A673 (cell line): Measurements from ENCODE around the gene SLC22A1. TPM values are rescaled to one million over a fixed set of nuclear protein-coding genes. Genes with fewer than 3 reads are reported as not detected.
"Not testable (repeated sequence)": the region's sequence is repeated elsewhere in the genome, so short reads cannot be mapped to it uniquely, and the experiment has no call there.

Source experiments
- BruUV-seq: library from RNA; stranded (reverse); fragments of 400-500 nt; replicated peaks from 2 replicates; lab custom pipeline; 2021; lab: Mats Ljungman, UMichigan
- CTCF ChIA-PET: fragments of 300-600 bp; sonication (Branson Sonifier 250); formaldehyde crosslinking; loops from one replicate; lab custom pipeline; 2022; ENCODE audit warnings: antibody characterized with exemption; lab: Charles Lee
- POLR2A ChIA-PET: fragments of 300-600 bp; sonication (Branson Sonifier 250); formaldehyde crosslinking; loops from one replicate; lab custom pipeline; 2022; ENCODE audit warnings: antibody characterized with exemption; ENCODE audit not compliant: low non-redundant PET; lab: Charles Lee
- DNase-seq: peaks from one replicate; pipeline ENCODE4 v3.0.0-alpha.2; 2015; ENCODE audit warnings: low spot score
- H3K27ac ChIP-seq: fragments of 200-600 bp; sonication (generic); 2 replicates; pipeline ENCODE4 v1.5.1; 2016; ENCODE audit warnings: mixed run types, low read depth, mild to moderate bottlenecking, mixed read lengths, antibody characterized with exemption, low read length; ENCODE audit not compliant: poor library complexity, severe bottlenecking
- H3K27me3 ChIP-seq: fragments of 200-600 bp; sonication (generic); replicated peaks from 2 replicates; pipeline ENCODE4 v1.6.1; 2017; ENCODE audit warnings: mixed run types, low read depth, mild to moderate bottlenecking, mixed read lengths, antibody characterized with exemption, low read length; ENCODE audit not compliant: insufficient read depth, poor library complexity
- H3K36me3 ChIP-seq: fragments of 200-600 bp; sonication (generic); 2 replicates; pipeline ENCODE4 v1.6.1; 2016; ENCODE audit warnings: mixed run types, mild to moderate bottlenecking, mixed read lengths, antibody characterized with exemption, low read length; ENCODE audit not compliant: insufficient read depth, poor library complexity, severe bottlenecking
- H3K4me1 ChIP-seq: fragments of 200-600 bp; sonication (generic); 2 replicates; pipeline ENCODE4 v1.6.1; 2017; ENCODE audit warnings: mixed run types, mild to moderate bottlenecking, mixed read lengths, antibody characterized with exemption, low read length; ENCODE audit not compliant: insufficient read depth, poor library complexity, severe bottlenecking
- H3K4me3 ChIP-seq: fragments of 200-600 bp; sonication (generic); 2 replicates; pipeline ENCODE4 v1.5.1; 2016; ENCODE audit warnings: low read depth, mixed run types, mild to moderate bottlenecking, mixed read lengths, low read length; ENCODE audit not compliant: poor library complexity, severe bottlenecking
- H3K9me3 ChIP-seq: fragments of 200-600 bp; sonication (generic); 2 replicates; pipeline ENCODE4 v1.6.1; 2016; ENCODE audit warnings: mixed run types, low read depth, mild to moderate bottlenecking, mixed read lengths, antibody characterized with exemption, low read length; ENCODE audit not compliant: poor library complexity, severe bottlenecking
- EZH2 ChIP-seq: fragments of 200-600 bp; sonication (generic); IDR thresholded peaks from 2 replicates; pipeline ENCODE4 v1.6.1; 2017; ENCODE audit warnings: borderline replicate concordance, low read depth, mild to moderate bottlenecking, mixed read lengths, antibody characterized with exemption, low read length; ENCODE audit not compliant: poor library complexity, severe bottlenecking
- intact Hi-C: fragments of 100-400 bp; cut with micrococcal nuclease; formaldehyde crosslinking; loops from one replicate; pipeline ENCODE4 v1.10.0; 2022; ENCODE audit not compliant: unreplicated experiment
- total RNA-seq: library from RNA; stranded (reverse); gene quantifications from 2 replicates; pipeline ENCODE4 v1.2.3, GENCODE V29; 2021
- TF ChIP-seq, protein P1 (sequence below): fragments of 300-800, 200-600 bp; sonication (generic); conservative IDR thresholded peaks from 2 replicates; pipeline ENCODE4 v1.5.1; 2017; ENCODE audit warnings: low read depth, mild to moderate bottlenecking, antibody characterized with exemption, low read length, moderate library complexity, mixed read lengths

The SLC22A1 gene
- total RNA-seq, 1 experiment from 2014 or later, result 3.3 TPM

GRCh38 chr6:160162030-160162566 lies 40.5 kb downstream of the SLC22A1 start:
- TF ChIP-seq EZH2, result no peak
- TF ChIP-seq, protein P1, sequence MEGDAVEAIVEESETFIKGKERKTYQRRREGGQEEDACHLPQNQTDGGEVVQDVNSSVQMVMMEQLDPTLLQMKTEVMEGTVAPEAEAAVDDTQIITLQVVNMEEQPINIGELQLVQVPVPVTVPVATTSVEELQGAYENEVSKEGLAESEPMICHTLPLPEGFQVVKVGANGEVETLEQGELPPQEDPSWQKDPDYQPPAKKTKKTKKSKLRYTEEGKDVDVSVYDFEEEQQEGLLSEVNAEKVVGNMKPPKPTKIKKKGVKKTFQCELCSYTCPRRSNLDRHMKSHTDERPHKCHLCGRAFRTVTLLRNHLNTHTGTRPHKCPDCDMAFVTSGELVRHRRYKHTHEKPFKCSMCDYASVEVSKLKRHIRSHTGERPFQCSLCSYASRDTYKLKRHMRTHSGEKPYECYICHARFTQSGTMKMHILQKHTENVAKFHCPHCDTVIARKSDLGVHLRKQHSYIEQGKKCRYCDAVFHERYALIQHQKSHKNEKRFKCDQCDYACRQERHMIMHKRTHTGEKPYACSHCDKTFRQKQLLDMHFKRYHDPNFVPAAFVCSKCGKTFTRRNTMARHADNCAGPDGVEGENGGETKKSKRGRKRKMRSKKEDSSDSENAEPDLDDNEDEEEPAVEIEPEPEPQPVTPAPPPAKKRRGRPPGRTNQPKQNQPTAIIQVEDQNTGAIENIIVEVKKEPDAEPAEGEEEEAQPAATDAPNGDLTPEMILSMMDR, result no peak
- H3K9me3 ChIP-seq, result no peaks in the 10 kb centered on the region
- CTCF ChIA-PET, result no interaction called here
- POLR2A ChIA-PET, result no interaction called here
- intact Hi-C loops, result no loop called here
- H3K4me3 ChIP-seq, result no peak overlapping the region
- no peaks in the 10 kb centered on the region for H3K36me3 ChIP-seq
- H3K4me1 ChIP-seq, result no peaks in the 10 kb centered on the region
- DNase-seq, result no peak
- H3K27me3 ChIP-seq, result no peaks in the 10 kb centered on the region
- H3K27ac ChIP-seq, result no peak overlapping the region
- no TSS peak for BruUV-seq

DNA sequence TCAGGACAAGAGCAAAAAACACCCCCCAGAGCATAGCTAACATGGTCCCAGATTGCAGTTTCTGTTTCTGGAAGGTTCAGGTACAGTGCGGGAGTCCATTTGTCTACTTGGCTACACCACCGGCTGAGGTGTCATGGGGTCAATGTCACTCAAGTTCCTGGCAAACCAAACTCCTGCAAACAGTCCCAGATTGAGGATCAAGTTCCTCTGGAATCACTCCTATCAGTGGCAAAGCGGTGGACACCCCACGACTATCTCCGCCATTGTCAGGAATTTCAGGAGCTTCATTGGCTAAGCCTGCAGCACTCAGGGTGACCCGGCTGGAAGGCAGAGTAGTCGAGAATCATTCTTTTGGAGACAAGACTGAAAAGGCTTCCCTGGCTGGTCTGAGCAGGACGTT lies 41.8 kb downstream of the SLC22A1 start:
- H3K4me3 ChIP-seq, result no peak overlapping the region
- ChIA-PET CTCF (no interaction called here), POLR2A (no interaction called here)
- H3K9me3 ChIP-seq, result no peaks in the 10 kb centered on the region
- H3K4me1 ChIP-seq, result no peaks in the 10 kb centered on the region
- intact Hi-C loops, result no loop called here
- H3K27me3 ChIP-seq, result no peaks in the 10 kb centered on the region
- no peak overlapping the region for H3K27ac ChIP-seq
- TF ChIP-seq, protein P1, result no peak
- no TSS peak for BruUV-seq
- DNase-seq, result no peak
- H3K36me3 ChIP-seq, result no peaks in the 10 kb centered on the region

DNA sequence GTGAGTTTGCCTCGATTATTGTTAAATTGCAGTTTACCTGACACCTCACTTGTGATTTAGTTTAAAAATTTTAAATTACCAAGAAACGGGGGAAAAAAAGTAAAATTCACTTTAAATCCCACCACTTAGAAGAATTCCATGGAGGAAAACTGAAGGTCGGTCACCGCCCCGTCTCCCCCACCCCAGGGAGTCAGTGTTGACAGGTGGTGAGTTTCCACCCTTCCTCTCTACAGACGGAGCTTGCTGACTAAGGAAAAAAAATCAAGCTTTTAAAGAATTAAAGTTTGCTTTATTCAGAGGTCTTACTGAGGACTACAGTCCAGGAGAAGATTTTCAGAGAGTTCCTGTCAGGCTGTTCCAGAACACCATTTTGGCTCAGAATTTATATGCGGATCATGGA lies 42.3 kb downstream of the SLC22A1 start:
- intact Hi-C loops, result no loop called here
- POLR2A ChIA-PET, result no interaction called here
- no peak overlapping the region for H3K27ac ChIP-seq
- H3K27me3 ChIP-seq, result no peaks in the 10 kb centered on the region
- BruUV-seq, result no TSS peak
- H3K4me1 ChIP-seq, result no peaks in the 10 kb centered on the region
- H3K36me3 ChIP-seq, result no peaks in the 10 kb centered on the region
- CTCF ChIA-PET, result no interaction called here
- H3K4me3 ChIP-seq, result no peak overlapping the region
- TF ChIP-seq, protein P1, result no peak
- TF ChIP-seq EZH2, result no peak
- no peaks in the 10 kb centered on the region for H3K9me3 ChIP-seq
- DNase-seq, result no peak

DNA sequence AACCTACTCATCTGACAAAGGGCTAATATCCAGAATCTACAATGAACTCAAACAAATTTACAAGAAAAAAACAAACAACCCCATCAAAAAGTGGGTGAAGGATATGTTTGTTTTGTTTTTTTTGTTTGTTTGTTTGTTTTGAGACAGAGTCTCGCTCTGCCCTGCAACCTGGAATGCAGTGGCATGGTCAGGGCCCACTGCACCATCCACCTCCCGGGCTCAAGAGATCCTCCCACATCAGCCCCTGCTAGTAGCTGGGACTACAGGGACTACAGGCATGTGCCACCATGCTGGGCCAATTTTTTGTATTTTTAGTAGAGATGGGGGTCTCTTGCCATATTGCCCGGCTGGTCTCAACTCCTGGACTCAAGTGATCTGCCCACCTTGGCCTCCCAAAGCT lies 44.3 kb downstream of the SLC22A1 start:
- BruUV-seq, intact Hi-C loops, H3K36me3 ChIP-seq, H3K4me1 ChIP-seq, H3K27ac ChIP-seq, CTCF ChIA-PET, DNase-seq, H3K9me3 ChIP-seq, POLR2A ChIA-PET, H3K4me3 ChIP-seq, H3K27me3 ChIP-seq: not testable (repeated sequence)
